RKO (cell line): ENCODE results near the gene ACTL7A.
A peak's percentile ranks its signal among the peaks of the same experiment; 100 is the strongest.
"Not testable (repeated sequence)": the region's sequence is repeated elsewhere in the genome, so short reads cannot be mapped to it uniquely, and the experiment has no call there.

Source experiments
- DNase-seq: peaks from one replicate; pipeline ENCODE4 v3.0.0-alpha.2; 2016; ENCODE audit warnings: low spot score

The ACTL7A gene

DNA sequence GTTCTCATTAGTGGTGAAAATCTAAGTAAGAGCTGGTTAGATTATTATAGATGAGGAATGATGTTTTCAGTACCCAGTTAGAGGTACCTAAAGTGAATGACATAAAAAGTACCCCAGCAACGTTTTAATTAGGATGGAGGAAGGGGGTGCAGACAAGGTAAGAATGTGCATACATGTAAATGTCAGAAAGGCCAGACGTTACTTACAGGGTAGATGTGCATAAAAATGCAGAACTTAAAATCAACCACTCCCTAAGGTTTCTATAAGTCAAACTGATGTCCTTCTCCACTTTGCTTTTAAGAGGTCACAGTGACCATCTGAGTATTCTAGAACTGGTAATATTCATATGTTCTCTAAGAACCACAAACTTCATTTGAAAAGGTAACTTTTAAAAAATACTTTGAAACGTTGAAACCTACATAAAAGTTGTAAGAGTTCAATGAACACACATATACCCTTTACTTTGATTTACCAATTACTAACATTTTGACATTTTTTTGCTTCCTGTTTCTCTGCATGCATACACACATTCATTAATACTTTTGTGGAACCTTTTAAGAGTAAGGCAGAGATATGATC is 18.8 kb downstream of the ACTL7A start:
- no peak for DNase-seq

DNA sequence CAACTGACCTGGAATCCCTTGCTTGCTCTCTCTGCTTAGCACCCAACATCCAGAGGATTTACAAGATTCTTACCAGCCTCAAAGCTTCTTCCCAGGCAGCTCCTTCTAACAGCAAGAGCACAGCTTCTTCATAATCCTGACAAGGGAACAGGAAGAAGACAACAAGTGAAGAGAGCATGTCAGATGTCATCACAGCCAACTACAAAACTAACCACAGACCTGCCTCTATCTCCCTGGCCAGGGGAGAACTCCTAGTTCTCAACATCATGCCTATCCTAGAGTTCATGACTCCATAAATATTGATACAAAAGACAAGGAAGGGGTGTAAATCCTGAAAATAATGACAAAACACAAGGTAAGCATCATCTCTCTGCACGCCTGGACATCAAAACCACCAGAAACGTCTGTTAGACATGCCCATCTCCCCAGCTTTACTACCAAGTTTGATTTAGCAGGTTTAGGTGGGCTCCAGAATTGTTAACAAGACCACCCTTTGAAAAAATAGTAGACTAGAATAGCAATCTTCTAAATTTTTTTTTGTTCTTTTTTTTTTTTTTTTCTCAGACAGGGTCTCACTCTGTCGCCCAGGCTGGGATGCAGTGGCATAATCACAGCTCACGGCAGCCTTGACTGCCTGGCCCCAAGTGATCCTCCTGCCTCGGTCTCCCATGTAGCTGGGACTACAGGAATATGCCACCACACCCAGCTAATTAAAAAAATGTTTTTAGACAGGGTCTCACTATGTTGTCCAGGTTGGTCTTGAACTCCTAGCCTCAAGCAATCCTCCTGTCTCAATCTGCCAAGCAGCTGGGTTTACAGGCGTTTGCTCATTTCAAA is 20.2 kb downstream of the ACTL7A start:
- no peak for DNase-seq

DNA sequence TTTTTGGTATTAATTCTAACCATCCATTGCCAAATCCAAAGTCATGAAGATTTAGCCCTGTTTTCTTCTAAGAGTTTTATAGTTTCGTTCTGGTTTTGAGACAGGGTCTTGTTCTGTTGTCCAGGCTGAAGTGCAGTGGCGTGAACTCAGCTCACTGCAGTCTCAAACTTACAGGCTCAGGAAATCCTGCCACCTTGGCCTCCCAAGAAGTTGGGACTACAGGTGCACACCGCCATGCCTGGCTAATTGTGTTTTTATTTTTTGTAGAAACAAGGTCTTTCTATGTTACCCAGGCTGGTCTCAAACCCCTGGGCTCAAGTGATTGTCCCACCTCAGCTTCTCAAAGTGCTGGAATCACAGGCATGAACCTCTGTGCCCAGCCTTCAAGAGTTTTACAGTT is 21.0 kb downstream of the ACTL7A start:
- DNase-seq, result no peak

DNA sequence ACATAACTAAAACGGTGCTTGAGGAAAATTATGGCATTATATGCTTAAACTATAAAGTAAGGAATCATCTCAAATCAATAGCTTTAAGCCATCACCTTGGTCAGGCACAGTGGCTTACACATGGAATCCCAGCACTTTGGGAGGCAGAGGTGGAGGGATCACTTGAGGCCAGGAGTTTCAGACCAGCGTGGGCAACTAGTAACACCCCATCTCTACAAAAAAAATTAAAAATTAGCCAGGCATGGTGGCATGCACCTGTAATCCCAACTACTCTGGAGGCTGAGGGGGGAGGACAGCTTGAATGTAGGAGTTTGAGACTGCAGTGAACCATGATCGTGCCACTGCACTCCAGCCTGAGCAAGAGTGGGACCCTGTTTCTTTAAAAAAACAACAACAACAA is 22.6 kb downstream of the ACTL7A start:
- DNase-seq, result no peak

DNA sequence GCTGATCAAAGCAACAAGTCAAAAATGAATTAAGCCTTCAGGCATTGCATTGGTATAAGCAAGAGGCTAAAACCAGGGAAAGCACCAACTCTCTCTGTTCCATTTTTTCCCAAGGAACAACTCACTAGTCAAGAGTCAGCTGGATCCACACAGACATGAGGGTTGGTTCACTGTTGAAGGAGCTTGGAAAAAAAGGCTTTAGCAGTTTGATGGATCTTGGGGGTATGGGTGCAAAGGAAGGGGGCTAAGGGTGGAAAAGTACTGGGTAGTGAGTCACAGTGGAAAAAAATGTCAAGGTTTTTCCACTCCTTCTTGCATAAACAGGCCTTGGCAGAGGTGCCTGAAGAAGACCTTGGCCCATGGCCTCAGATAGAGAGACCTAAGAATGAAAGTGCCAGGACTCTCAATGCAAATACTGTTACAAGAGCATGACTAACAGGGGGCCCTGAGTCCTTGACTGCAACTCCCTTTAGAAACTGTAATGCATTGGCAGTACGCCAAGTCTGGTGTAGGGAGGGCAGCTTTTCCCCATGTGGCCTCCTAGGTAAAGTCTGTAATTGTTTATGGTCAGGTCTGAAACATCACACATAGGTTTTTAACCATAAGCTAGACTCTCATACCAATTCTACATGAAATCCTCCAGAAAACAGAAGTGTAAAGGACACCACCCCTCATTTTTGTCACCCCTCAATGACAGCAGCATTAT is 23.7 kb downstream of the ACTL7A start:
- peak; percentile 58 for DNase-seq

DNA sequence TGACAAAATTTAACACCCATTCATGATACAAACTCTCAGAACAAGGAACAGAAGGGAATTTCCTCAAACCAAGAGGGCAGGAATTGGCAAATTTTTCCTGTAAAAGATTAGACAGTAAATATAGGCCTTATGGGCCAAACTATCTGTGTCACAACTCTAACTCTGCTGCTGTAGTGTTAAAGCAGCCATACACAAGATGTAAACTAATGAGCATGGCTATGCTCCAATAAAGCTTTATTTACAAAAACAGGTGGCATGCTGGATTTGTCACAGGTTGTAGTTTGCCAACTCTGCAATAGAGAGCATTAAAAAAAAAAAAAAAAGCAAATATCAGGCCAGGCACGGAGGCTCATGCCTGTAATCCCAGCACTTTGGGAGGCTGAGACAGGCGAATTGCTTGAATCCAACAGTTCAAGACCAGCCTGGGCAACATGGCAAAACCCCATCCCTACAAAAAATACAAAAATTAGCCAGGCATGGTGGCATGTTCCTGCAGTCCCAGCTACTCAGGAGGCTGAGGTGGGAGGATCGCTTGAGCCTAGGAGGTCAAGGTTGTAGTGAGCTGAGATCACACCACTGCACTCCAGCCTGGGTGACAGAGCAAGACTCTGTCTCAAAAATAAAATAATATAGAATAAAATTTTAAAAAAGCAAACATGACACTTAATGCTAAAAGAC is 24.7 kb downstream of the ACTL7A start:
- DNase-seq, result not testable (repeated sequence)

DNA sequence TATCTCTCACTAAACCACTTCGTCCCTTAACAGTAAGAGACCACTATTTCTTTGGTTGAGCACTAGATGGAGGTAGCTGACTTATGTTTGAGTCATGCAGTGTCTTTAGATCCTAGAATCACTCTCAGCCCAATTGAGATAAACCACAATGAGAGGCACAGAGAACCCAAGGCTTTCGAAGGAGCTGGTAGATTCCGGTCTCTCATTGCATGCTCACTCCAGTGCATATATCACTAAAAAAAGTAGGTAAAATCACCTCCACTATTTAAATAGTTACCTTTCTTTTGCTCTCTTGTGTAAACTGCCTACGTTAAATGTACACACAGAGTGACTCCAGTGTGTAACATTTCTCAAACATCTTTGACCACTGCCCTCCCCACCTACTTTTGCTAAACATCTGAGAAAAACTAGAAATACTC is 27.6 kb downstream of the ACTL7A start:
- peak; percentile 57 for DNase-seq

DNA sequence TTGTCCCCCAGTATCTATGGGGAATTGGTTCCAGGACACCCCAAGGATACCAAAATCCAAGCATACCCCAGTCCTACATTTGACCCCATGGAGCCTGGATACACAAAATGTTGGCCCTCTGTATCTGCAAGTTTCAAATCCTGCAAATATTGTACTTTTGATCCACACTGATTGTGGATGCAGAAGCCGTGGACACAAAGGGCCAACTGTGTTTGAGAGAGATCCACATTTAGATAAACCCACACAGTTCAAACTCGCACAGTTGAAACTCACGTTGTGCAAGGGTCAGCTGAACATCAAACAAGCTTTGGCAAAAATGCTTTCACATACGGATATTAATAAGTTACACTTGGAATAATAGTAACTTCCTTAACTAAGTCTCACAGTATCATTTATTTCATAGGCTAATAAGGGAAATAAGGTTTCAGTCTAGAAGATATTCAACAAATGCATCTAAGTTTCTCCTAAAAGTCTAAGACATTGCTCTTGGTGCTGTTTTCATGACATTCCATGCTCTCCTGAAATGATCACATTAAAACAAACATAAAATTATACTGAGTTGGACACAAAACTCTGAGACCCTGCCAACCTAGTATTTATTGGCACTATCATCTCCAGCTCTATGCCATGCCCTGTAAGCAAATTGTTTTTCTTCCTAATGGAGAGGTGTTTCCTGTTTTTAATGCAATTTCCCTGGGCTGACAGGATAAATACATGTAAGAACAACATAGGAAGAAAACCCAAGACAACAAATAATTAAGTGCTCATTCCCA is 32.3 kb downstream of the ACTL7A start:
- DNase-seq, result no peak

DNA sequence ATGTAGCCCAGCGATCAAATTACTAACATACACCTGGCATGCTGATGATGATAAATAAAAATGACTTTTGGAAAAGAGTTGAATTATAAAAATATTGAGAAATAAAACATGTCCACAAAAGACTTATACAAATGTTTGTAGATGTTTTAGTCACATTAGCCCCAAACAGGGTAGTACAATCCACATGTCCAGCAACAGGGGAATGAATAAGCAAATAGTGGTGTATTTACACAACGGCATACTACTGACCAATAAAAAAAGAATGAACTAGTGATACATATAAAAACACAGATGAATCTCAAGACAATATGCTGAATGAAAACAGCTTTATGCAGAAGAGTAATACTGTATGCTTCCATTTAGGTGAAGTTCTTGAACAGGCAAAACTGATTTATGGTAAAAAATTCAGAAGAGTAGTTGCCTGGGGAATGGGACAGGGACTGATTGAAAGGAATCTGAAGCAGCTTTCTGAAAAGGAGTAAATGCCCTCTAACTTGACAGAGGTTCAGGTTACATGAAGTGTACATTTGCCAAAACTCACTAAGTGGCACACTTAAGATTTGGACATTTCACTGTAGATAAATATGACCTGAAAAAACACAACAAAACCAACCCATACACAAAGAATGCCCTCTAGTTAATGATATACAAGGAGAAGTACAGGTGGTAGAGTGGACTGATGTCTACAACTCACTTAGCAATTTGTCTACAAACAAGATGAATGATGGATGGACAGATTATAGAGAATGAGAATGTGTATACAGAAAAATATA is 35.4 kb downstream of the ACTL7A start:
- no peak for DNase-seq

DNA sequence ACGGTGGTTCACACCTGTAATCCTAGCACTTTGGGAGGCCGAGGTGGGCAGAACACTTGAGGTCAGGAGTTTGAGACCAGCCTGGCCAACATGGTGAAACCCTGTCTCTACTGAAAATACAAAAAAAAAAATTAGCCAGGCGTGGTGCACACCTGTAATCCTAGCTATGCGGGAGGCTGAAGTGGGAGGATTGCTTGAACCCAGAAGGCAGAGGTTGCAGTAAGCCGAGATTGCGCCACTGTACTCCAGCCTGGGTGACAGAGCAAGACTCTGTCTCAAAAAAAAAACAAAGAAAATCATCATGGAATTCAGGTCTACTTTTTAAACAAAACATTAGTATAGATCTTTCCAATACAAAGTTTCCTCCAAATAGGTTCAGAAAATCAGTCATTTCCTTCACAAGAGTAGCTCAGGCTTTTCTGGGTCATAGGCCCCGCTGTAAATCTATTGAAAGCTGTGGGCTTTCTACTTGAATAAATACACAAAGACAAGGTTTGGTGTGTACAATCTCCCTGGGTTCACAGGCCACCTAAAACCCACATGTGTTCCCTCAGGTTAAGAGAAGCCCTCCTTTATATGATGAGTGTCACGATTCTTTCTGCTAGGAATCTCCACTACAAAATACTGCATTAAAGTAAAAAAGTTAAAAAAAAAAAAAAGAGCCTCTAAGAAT is 37.1 kb downstream of the ACTL7A start:
- DNase-seq, result not testable (repeated sequence)

DNA sequence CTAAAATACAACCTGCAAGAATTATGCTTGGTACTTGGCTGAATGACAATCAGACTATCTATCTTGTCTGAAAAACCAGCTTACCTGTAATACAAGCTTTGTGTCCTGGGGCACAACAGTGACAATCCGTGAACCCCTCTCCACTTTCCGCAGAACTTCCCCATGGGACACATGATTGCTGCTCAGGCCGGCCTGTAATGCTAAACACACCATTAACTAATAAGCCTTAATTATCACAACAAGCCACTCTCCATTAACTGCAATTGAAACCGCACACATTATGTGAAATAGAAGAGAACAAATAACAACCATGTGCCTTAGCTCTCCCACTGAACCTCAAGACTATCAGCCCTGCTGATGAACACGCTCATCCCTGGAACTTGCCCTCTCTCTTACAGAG is 38.1 kb downstream of the ACTL7A start:
- no peak for DNase-seq

DNA sequence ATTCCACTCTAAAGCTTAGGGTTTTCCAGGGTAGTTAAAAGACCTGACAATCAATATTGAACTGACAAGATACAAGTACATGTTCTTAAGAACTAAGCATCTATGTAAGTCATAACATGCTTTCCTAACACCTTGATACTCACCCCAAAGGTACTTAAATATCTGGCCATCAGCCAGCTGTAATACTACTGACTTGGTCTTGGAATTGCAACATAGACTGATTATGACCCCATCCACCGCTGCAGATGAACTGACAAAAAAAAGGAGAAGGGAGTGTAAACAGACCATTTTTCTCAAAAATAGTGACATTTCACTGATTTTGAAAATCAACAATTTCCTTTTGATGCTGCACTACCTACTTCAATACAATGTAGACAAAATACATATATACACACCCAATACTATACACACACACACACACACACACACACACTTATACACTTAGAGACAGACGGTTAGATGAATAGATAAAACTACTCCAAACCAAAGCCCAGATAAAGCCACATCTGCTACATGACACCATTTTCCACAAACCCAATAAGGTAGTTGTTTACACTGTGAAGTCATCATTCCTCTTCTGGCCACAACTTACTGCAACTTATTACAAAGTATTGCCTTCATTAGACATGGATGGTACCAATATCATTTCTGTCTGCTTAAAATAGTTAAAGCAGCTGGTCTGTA is 41.5 kb downstream of the ACTL7A start:
- no peak for DNase-seq

DNA sequence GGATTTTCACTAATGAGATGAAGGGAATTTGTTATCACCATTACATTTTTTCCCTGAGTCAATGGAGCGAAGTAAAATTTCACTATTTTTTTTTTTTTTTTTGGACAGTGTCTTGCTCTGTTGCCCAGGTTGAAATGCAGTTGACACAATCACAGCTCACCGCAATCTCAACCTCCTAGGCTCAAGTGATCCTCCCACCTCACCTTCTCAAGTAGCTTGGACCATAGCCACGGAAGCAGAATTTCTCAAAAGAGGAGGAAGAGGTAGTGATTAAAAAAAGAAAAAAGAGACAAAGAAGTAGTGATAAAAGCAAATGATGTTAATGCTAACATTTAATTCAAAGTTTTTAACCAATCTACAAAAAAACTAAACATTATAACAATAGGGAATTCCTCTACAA is 42.1 kb downstream of the ACTL7A start:
- DNase-seq, result no peak

DNA sequence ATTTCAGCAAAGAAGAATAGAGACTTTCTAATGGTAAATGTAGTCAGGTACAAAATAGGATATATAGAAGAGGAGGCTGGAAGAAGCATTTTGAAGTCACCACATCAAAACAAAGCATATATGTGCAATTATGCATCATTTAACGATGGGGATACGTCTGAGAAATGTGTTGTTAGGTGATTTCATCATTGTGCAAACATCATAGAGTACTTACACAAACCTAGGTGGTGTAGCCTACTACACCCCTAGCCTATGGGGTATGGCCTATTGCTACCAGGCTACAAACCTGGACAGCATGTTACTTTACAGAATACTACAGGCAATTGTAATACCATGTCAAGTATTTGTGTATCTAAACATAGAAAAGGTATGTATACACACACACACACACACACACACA is 43.4 kb downstream of the ACTL7A start:
- DNase-seq, result no peak

DNA sequence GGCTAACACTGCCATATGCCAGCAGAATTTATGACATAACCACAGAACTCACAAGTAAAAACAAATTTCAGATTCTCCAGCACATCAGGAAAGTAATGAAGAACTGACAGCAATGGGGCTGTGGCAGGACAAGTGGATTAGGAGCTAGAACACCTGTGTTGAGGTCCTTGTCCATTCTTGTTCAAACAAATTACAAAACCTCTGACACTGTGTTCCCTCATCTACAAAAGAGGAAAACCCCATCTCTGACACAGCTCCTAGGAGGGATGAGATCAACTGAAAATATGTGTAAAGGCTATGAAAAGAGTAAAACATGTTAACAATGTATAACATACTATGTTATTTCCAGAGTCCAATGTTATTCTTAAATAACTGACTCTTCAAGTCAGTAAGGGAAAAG is 48.3 kb downstream of the ACTL7A start:
- no peak for DNase-seq

DNA sequence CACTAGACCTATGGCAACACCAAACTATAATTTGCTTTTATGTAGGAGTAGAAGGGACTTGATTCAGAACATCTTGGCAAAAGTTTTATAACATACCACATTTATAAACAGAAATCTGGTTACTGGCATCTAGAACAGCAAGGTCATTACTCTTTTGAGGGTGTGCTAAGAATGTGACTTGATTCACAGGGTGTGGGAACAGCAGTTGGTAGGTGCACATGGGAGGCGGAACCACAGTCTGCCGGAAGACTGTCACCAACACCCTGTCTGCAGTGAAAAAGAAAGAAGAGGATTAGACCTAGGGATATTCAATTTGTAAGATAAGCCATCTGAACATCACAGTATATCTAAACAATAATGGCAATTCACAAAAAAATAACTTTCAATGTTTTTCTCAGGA is 48.8 kb downstream of the ACTL7A start:
- no peak for DNase-seq

DNA sequence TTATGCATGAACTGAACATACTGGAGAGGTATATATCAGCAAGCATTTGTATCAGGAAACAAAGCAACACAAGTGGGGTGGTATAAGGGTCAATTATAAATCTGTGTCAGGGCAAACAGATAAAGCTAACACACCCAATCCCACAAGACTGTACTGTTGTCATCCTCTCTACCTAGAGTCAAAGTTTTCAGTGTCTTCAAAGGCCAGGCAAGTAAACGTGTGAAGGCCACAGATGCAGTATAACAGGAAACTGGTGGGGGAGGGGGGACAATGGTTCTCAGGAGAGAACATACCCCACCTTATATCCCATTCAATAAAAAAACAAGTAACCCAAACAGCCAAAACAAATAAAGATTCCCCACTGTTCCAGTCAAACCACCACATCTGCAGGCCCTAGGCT is 49.8 kb downstream of the ACTL7A start:
- no peak for DNase-seq
